Stimulated activated CD4-positive, alpha-beta T cell treated with anti-CD3 and anti-CD28 coated beads, Interleukin-12 subunit alpha, Interleukin-12 subunit beta, amount 100 ng/mL, for 4 hours (primary cell): ENCODE measurements around the gene CPEB1.
"Not testable (repeated sequence)": the region's sequence is repeated elsewhere in the genome, so short reads cannot be mapped to it uniquely, and the experiment has no call there.

ENCODE experiments used
- DNase-seq: peaks from one replicate; pipeline ENCODE4 v3.0.0-alpha.2; 2020

CPEB1 gene

GRCh38 chr15:82648257-82649103, 1.3 kb upstream of the CPEB1 start:
- no peak for DNase-seq

GRCh38 chr15:82647835-82648256, 683 bp upstream of the CPEB1 start:
- peak; percentile 56 for DNase-seq

GRCh38 chr15:82646250-82647044, 716 bp downstream of the CPEB1 start:
- no peak for DNase-seq

GRCh38 chr15:82644967-82645852, 2.0 kb downstream of the CPEB1 start:
- not testable (repeated sequence) for DNase-seq

GRCh38 chr15:82643992-82644391, 3.2 kb downstream of the CPEB1 start:
- no peak for DNase-seq

GRCh38 chr15:82642656-82643055, 4.5 kb downstream of the CPEB1 start:
- no peak for DNase-seq

DNA sequence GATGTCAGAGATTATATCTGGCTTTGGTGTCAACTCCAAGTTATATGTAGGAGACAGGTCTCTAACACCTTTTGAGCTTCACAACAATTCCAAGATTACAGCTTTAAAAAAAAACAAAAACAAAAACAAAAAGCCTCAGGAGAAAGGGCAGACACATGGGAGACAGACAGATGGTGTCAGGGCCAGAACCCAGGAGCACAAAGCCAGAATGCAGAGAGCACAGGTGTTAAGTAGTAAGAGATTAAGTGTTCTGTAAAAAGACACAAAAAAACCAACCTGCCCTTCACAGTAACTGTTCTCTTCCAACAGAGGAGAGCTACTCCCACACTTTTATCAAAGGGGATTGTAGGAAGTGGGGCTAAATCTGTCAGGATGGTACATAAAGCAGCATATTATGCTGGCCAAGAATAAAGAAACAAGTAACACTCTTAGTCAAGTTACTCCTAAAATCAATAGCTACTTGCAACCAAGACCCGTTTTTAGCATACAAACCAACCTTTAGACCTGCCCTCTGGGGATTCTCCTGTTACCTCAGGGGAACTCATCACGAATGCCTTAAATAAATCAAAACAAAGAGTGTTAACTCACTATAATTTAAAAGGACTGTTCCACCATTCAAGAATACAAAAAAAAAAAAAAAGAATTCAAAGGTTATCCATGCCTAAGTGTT, 5.9 kb downstream of the CPEB1 start:
- DNase-seq, result no peak

DNA sequence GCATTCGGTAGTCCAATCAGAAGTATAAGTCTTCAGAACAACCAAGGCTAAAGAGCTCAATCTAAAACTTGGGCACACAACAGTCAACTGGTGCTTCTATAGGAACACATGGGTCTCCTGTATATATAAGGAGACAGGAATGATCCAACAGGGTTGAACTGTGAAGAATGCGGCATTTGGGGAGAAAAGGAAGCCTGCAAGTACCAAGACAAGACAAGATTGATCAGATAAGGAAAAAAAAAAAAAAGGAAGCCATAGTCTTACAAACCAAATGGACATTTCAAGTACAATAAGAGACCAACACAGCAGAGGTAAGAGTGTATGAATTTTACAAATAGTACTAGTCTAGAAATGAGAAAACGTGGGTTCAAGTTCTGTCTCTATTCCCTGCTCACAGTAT, 6.5 kb downstream of the CPEB1 start:
- no peak for DNase-seq

DNA sequence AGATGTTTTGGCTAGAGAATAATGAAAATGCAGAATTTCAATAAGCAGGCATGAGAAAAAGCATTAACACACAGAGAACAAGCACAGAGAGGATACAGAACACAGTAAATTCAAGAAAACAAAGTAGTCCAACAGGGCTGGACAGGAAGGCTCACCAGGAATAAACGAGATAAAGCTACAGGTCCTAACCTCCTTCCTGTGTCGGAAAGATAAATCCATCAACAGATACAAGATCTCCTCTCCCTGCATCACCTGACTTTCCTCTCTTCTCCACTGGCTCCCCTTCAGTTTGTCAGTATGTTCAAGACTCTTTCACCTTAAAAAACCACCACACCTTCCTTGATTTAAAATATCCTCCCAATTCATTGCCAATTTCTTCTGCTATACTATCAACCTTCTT, 11.4 kb downstream of the CPEB1 start:
- no peak for DNase-seq

GRCh38 chr15:82630033-82630432, 17.1 kb downstream of the CPEB1 start:
- DNase-seq, result no peak

- DNase-seq, result no peak
These were observed 22.0 kb downstream of the CPEB1 start for GRCh38 chr15:82625136-82625535.

- no peak for DNase-seq
These were observed 22.7 kb downstream of the CPEB1 start for GRCh38 chr15:82624438-82624837.

GRCh38 chr15:82624008-82624407, 23.2 kb downstream of the CPEB1 start:
- no peak for DNase-seq

DNA sequence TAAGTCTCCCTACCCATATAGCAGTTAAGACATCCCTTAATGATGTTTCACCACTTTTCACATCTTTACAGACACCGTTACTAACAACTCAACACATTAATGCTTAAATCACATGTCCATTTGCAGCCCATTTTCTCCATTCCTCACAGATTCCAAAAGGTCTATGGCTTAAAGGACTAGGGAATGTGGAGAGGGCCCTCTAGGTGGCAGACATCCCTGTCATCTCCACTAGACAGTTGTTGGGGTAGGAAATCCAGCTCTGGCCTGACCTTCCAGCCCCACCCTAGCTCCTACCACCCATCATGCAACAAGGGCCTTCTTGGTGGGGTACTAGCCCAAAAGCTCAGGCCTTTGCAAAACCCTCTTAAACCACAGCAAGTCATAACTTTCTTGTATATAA, 25.2 kb downstream of the CPEB1 start:
- no peak for DNase-seq

GRCh38 chr15:82613747-82614146, 33.4 kb downstream of the CPEB1 start:
- no peak for DNase-seq

DNA sequence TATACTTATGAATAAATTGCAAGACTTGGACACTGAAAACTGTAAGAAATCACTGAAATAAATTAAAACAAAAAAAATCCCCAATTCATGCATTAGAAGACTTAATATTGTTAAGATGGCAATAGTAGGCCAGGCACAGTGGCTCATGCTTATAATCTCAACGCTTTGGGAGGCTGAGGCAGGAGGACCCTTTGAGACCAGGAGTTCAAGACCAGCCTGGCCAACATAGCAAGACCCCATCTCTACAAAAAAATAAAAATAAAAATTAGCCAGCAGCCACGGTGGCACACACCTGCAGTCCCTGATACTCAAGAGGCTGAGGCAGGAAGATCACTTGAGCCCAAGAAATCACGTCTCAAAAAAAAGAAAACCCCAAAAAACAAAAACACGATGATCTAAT, 35.8 kb downstream of the CPEB1 start:
- no peak for DNase-seq

DNA sequence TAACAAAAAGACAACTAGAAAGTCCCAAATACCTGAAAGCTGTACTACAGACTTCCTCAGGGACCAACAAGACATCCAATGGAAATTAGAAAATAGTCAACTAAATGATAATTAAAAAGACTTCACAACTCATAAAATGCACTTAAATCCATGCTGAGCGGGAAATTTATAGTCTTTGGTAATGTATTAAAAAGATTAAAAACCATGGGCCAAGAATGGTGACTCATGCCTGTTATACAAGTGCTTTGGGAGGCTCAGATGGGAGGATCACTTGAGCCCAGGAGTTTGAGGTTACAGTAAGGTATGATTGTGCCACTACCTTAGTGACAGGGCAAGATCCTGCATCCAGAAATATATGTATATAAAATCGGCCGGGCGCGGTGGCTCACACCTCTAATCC, 45.0 kb downstream of the CPEB1 start:
- DNase-seq, result no peak

DNA sequence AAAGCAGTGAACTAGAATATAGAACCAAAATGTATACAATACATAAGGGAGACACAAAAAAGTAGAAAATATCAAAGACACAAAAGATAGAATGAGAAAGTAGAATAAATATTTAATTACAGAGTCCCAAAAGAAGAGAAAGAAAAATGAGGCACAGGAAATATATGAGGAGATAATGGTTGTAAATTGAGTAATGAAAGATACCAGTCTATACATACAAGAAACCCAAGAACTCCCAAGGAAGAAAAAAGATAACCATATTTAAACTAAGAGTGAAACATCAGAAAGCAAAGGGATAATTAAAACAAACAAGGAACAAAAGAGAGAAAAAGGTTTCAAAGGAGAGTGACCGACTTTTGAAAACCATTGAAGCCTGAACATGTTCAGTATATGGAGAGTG, 47.3 kb downstream of the CPEB1 start:
- no peak for DNase-seq

GRCh38 chr15:82597815-82598214, 49.3 kb downstream of the CPEB1 start:
- no peak for DNase-seq

- DNase-seq, result no peak
These were observed 51.4 kb downstream of the CPEB1 start for GRCh38 chr15:82595766-82596165.

DNA sequence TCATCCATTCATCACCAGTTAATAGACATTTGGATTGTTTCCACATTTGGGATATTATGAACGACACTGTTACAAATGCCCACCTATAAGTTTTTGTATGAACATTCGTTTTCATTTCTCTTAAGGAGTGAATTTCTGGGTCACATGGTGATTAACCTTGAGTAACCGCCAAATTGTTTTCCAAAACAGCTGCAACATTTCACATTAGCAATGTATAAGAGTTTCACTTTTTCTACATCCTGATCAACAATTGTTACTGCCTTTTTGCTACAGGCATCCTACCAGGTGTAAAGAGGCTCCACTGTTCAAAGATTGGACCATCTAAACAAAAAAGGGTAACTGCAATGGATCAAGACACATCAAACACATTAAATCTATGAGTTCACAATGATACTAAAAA, 52.0 kb downstream of the CPEB1 start:
- DNase-seq, result no peak

- DNase-seq, result no peak
These were observed 59.4 kb downstream of the CPEB1 start for GRCh38 chr15:82587805-82588204.

DNA sequence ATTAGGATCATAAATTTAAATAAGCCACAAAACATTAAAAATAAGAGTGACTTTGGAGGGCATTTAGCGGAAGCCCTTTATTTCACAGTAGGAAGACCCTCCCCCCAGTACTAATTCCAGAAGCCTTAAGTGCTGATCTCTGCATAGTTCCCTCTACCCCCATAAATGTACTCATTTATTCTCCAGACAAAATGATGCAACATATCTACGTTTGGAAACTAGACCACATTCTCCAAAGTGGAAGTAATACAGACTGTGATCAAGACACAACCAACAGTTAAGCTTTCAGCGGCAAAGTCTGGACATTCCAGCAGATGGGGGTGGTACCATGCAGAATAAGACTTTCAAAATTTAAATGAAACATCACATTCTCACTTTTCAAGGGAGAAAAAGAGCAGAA, 62.1 kb downstream of the CPEB1 start:
- no peak for DNase-seq
